Measurements from ENCODE around the gene CHSY1.

DNA sequence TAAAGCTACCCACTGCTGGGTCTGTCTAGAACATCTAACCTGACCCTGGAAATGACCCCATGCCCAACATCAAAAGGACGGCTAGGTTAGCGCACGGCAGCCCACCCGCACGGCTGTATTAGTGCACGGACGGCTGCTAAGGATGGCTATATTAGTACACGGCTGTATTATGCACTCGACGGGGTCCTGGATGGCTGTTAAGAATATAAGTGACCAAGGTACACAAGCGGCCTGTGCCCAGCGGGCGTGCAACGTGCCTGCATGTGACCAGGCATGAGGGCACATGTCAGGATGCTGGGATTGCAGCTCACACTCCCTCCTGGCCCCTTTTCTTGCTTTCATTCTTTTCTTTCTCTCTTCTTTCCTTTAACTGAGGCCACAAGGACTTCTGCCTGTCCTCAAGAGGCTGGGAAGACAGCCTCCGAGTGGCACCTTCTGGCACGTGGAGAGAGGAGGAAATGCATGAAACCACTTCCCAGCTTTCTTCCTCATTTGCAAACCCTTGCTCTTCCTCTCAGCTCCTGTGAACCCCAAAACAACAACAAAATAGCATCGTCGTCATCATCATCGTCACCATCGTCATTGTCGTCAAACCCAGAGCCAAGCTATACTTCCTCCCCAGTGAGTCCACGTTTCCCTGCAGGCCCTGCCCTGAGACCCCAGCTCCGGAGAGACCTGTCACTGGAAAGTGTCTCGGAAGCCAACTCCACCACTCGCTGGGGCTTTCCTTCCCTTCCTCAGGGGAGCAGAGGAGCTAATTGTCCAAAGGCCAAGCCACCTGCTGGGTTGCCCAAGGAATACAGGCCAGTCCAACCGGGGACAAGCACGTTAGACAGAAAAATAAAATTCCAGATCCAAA lies 101.8 kb downstream of the CHSY1 start:
- TF ChIP-seq CTCF (IDR thresholded peaks at IDR 0.05) = no peak
- no peak for TF ChIP-seq POLR2A (IDR thresholded peaks at IDR 0.05)

Data from heart left ventricle (tissue), 13 donors.